ENCODE measurements around the gene CEP164. TPM values are rescaled to one million over a fixed set of nuclear protein-coding genes. Genes with fewer than 3 reads are reported as not detected.
A peak's percentile ranks its signal among the peaks of the same experiment; 100 is the strongest.
"Not testable (repeated sequence)": the region's sequence is repeated elsewhere in the genome, so short reads cannot be mapped to it uniquely, and the experiment has no call there.

The CEP164 gene
- total RNA-seq, 1 experiment from 2014 or later, result 16.5 TPM

- no peak for DNase-seq (ENCODE audit: low spot score)
Measured at GRCh38 chr11:117439256-117439655, 111.6 kb downstream of the CEP164 start.

DNA sequence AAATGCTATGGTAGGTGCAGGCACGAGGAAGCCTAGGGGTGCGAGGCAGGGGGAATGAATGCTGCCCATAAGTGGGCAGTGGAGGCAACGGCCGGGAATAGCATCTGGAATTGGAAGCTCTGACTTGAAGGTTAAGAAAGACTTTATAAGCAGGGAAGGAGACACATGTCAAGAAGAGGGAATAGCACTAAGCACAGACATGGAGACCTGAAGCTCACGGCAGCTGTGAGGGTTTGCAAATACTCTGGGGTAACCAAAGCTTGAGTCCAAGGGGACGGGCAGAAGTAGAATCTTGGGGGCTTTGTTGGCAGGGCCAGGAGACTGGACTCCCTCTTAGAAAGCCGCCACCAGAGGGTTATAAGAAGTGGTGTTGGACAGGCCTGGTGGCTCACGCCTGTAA, 112.6 kb downstream of the CEP164 start:
- DNase-seq (ENCODE audit: low spot score), result no peak

DNA sequence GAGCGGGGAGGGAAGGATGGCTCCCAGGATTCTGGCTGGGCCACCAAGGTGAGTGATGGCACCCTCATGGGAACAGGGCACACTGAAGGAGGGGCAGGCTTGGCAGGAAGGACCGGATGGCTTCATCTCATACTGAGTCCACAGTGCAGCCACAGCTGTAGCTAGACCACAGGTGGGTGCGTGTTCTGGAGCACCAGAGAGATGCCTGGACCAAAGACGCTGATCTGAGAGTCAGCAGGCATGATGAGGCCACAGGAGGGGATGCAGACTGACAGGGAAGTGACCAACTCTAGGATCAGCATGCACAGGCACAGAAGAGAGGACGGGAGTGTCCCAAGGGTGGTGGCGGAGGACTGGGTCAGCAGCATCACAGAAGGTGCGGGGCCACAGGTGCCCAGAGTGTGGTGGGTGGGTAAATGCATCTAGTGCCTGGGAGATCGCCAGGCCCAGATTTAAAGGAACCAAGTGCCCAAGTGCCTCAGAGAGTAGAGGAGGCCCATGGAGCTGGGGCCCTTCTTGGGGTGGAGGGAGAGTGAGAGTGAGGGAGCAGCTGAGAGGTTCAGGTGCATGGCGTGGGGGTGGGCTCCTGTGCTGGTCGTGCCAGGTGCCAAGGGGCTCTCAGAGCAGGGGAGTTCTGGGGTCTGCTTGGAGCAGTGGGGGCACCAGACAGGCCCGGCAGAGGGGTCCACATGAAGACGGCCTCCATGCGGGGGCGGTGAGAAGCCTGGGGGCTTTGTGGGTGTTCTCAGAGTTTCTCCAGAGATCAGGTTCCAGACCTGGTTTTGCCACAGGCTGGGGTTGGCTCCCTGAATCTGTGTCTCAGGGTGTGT, 113.7 kb downstream of the CEP164 start:
- DNase-seq (ENCODE audit: low spot score), result no peak

DNA sequence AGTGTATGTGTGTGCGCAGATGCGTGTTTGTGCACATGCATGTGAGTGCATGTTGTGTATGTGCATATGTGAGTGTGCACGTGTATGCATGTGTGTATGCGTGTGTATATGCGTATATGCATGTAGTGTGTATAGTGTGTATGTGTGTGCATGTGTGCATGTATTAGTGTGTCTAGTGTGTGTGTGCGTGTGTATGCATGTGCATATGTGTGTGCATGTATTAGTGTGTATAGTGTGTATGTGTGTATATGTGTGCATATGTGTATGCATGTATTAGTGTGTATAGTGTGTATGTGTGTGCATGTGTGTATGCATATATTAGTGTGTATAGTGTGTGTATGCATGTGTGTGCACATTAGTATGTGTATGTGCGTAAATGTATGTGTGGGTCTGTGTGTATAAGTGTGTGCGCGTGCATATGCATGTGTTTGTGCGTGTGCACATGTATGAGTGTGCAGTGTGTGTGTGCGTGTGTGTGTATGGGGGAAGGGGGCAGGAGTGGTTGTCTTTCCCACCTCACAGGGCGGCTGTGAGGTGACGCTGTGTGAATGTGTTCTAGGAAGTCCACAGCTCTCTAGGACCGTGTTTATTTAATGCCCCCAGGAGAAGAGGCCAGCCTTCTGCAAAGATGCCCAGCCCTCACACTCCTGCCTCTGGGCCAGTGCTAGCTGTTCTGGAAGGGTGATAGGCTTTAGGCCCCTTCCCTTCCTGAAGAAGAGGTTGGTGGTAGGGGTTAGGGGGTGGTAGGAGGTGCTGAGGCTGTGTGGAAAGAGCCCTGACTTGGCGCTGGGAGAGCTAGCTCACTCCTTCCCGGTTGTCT, 114.6 kb downstream of the CEP164 start:
- DNase-seq (ENCODE audit: low spot score), result no peak

DNA sequence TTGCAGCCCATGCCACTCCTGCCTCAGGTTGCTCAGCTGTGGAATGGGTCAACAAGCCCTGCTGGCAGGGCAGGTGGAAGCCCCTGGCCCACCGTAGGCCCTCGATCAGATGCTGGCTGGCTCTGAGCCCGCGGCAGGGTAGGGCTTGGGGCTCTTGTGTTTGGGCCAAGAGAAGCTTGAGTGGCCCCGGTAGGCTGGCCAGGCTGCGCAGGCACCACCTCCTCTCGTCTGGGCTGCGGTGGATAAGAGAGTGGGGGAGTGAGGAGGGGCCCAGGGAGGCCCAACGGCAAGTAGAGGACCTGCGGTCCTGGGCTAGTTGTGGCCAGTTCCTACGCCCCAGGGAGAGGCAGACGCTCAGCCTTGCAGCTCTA, 115.2 kb downstream of the CEP164 start:
- no peak for DNase-seq (ENCODE audit: low spot score)

DNA sequence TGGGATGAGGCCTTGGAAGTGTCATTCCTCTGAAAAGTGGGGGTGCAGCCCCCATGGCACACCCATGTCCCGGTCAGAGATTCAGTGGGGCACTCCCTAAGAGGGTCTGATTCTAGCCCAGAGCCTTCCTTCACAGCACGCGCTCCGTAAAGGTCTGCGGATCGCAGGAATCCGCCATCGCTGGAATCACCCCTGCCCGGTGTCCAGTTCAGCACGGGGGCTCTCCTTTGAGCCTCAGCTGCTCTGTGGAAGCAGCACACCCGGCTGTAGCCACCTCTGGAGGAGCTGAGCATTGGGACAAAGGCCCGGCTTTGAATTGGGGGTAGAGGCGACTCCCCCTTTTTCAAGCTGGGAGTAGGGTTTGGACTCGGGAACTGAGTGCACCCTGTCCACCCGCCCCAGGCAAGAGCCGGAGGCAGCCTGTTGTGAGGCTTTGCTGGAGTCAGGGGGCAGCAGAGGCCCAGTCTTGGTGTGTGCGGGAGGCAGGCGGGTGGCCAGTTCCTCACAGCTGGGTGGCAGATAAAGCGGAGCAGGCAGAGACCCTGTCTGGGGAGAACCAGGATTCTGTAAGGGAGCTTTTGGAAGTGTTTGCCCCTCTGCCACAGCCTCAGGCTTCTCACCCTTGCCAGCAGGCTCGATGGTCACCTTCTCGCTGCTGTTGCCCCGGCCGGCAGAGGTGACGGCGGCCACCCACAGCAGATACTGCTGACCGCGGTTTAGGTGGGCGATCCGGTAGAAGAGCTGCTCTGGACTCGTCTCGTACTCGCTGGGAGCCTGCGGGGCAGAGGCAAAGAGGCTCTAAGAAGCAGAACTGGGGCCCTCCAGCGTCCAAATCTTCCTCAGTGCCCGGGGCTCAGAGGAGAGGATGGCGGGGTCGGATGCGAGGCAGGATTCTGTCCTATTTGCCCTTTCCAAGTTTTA, 115.9 kb downstream of the CEP164 start:
- no peak for DNase-seq (ENCODE audit: low spot score)

DNA sequence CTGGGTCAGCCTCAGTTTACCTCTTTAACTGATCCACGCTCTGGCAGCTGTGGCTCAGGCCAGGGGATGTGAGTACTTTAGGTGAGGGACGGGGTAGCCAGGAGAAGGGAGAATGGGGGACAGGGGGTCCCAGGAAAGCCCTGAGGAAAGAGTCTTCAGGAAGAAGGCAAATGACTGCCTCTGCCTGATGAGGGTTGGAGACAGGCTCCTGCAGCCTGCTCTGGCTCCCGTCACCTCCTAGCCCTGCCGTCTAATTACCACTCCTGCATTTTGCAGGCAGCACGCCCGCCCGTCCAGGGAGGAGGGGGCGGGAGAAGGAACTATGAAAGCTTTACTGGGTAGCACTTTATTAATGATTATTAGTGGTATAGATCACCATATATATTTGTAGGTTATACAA, 116.6 kb downstream of the CEP164 start:
- no peak for DNase-seq (ENCODE audit: low spot score)

DNA sequence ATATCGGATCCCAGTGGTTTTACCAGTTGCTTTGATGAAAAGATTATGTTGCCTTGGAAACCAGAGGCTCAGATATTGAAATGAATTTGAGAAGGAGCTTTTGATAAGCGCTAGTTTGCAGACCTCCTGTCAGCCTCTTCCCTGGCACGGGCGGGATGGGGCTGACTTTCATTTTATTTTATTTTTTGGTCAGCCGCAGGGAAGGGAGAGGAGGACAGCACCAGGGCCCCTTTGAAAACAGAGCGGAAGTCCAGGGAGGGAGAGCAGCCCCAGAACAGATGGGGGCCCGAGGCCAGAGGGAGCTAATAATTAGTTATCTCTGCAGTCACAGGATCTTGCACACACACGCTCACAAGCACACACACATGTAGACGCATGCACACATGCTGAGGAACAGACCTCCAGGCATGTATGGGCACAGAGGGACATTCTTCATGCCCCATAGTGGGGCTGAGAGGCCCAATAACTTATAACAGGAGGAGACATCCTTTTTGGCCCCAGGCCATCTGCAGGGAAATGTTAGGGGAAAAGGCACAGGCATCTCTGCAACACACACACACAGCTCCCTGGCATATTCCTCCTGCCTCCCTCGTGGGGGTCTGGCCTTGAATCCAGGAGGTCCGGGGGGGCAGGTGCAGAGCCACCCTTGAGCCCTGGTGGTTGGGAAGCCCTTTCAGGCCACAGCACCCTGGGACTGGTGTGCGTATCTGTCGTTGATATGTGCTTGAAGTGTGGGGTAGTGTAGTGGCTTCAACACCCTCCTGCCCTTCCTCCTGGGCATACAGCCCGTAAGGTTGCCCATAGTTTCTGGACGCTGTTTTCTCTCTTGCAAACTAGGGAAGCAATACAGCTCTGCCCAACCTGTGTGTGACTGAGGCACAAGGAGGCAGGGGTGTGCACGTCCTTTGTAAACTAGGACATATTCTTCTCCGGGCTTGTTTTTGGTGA, 117.3 kb downstream of the CEP164 start:
- no peak for DNase-seq (ENCODE audit: low spot score)

GRCh38 chr11:117449111-117449693, 121.5 kb downstream of the CEP164 start:
- peak; percentile 17 for DNase-seq (ENCODE audit: low spot score)

- DNase-seq (ENCODE audit: low spot score), result no peak
Measured at GRCh38 chr11:117453886-117454563, 126.4 kb downstream of the CEP164 start.

- no peak for DNase-seq (ENCODE audit: low spot score)
Measured at GRCh38 chr11:117454564-117454917, 126.9 kb downstream of the CEP164 start.

GRCh38 chr11:117456027-117456720, 128.5 kb downstream of the CEP164 start:
- DNase-seq (ENCODE audit: low spot score), result no peak

GRCh38 chr11:117456721-117457029, 129.0 kb downstream of the CEP164 start:
- DNase-seq (ENCODE audit: low spot score), result not testable (repeated sequence)

DNA sequence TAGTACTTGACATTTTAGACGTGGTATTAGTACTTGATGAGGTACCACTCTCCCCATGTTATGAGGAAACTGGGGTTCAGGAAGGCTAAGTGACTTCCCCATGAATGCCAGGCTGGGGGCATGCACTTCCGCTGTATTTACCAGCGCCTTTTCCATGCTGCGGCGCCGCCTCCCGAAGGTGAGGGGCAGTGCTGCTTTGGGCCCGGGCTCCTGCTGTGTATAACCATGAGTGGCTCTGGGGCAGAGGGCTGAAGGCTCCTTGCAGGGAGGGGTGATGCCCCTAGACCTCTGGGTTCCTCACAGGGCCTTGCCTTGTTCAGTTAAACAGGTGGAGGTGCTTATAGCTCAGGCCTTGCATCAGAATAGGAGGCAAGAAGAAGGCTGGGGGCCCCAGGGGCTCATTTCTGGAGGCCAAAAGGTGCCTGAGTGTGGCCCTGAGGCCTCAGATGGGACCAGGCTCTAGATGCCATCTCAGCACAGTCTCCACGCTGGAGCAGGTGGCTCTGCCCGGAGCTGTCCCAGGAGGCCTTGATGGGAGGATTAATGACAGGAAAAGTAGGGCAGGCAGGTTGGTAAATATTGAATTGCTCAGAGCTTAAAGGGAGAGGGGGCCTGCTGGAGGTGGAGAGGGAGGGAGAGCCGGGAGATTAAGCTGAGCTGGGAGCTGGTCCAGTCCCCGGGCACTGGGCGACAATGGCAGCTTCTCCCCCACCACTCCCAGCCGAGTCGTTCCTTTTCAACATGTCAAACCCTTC, 129.6 kb downstream of the CEP164 start:
- DNase-seq (ENCODE audit: low spot score), result no peak

GRCh38 chr11:117457835-117458234, 130.2 kb downstream of the CEP164 start:
- DNase-seq (ENCODE audit: low spot score), result no peak

DNA sequence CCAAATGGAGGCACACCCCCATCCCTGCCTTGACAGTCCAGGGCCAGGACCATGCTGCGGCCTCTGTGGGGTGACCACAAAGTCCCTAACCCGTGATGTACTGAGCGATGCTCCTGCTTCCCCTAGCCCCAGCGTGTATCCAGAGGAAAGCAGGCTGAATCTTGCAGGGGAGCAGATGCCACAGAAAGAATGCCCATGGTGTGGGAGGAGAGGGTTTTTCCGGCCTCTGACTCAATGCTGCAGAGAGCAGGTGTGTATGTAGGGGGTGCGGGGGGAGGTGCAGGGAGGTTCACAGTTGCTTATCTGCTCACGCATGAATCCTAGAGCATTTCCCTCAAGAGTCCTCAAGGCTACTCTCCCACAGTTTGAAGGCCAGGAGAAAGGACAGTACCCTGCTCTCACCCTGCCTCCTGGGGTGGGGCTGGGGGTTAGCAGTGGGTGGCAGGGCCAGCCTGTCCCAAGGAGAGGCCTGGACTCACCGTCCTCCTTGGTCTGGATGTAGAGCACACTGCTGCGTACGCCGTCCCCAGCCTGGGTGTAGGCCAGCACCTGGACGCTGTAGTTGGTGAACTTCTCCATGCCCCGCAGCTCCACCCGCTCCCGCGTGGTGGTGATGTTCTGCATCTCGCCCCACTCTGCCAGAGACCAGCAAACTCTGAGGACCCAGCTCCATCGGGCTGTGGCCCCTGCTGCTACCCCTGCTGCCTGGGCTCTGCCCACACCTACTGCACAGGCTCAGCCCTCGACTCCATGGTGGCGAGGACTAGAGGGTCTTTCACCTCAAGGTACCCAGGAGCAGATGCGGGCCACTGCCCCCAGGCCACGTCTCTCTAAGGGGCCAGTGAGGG, 130.8 kb downstream of the CEP164 start:
- no peak for DNase-seq (ENCODE audit: low spot score)

GRCh38 chr11:117459123-117459978, 131.7 kb downstream of the CEP164 start:
- no peak for DNase-seq (ENCODE audit: low spot score)

Measured in H4 (cell line).